GM18507 (cell line): ENCODE measurements around the gene RANBP9.

ENCODE experiments used
- DNase-seq: peaks from one replicate; pipeline ENCODE4 v3.0.0; 2011; ENCODE audit warnings: low read depth; ENCODE audit not compliant: insufficient read length; ENCODE audit errors: extremely low spot score
- FAIRE-seq: peaks from 2 replicates; lab custom pipeline; 2011; peaks lifted over from hg19 to GRCh38; lab: Jason Lieb, UNC

Gene RANBP9

DNA sequence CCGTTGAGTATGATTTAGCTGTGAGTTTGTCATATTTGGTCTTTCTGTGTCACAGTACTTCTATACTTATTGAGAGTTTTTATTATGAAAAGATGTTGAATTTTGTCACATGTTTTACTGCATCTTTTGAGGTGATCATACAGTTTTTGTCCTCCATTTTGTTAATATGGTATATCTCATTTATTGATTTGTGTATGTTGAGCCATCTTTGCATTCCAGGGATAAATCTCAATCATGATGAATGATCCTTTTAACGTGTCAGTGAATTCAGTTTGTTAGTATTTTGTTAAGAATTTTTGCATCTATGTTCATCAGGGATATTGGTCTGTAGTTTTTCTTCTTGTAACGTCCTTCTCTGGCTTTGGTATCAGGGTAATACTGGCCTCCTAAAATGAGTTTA, 133.7 kb downstream of the RANBP9 start:
- FAIRE-seq, result no peak
- no peak for DNase-seq

GRCh38 chr6:13576017-13576416, 135.6 kb downstream of the RANBP9 start:
- no peak for FAIRE-seq
- no peak for DNase-seq

DNA sequence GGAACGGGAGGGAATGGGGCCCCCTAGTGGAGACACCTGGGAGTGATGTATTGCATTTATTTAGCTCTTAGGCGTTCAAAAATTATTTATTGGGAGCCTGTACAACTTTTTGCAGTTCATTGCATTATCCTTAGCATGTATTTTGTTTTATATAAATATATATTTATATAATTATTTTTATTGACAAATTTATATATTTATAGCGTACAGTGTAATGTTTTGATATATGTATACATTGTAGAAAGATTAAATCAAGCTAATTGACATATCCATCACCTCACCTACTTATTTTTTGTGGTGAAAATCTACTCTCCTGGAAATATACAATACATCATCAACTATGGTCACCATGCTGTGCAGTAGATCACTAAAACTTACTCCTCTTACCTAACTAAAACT, 136.3 kb downstream of the RANBP9 start:
- FAIRE-seq (no peak), DNase-seq (no peak)

DNA sequence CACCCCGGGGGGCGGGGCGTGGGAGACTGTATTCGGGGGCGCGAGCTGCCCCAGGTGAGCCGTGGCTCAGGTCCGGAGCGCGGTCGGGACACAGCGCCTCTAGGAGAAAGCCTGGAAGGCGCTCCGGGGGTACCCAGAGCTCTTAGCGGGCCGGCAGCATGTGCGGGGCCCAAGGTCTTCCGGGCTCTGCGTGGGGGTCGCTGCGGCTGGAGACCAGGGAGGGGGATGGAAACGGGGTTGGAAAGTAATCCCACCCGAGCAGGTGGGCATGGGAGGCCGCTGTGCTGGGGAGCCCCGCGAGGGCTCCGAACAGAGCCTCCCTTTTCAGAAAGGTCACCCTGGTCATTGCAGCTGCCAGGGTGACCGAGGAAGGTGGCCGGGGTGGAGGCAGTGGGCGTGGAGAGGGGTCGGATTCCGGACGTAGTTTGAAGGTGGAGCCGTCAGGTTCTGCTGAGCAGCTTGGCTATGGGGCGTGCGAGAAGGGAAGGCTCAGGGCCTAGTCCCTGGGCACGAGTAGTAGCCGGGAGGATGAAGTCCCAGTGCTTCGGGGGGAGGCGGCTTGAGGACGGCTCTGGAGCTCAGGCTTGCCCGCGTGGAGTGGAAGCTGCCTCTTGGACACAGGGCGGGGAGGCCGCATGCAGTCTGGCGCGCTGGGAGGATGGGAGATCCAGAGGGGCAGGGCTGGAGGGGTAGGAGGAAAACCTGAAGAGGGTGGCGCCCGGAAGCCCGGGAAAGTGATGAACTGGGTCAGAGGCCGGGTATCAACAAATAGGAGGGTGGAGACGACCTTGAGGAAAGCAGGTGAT, 136.9 kb downstream of the RANBP9 start, which contains the start of gene SIRT5:
Gene SIRT5 (plus strand): TSS at position 31 of the 806 bp plus-strand sequence. CDS start 9,510 bp downstream, outside the sequence.
- peak; percentile 87 for FAIRE-seq
- peak; percentile 49 for DNase-seq

- FAIRE-seq (peak; percentile 90), DNase-seq (peak; percentile 96)
Observed at GRCh38 chr6:13574149-13574570, 137.5 kb downstream of the RANBP9 start.

DNA sequence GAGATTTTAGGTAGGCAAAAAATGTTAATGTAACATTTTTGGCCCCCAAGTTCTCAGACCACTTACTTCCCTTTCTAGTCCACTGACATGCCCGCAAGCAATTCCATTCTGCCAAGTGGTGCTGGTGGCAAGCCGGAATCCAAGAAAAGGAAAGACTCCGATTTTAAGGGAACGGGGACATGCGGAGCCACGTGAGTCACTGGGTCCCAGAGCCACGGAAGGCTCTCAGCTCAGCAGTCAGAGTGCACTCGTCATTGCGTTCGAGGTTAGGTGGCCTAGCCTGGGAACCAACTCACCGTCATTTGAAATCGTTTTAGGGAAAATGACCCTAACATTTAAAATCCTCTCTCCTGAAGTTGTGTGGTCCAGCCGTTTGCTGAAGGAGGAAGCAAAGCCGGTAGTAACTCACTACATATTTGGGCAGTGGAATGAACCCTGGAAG, 137.9 kb downstream of the RANBP9 start:
- DNase-seq (no peak), FAIRE-seq (no peak)

- DNase-seq (no peak), FAIRE-seq (no peak)
Observed at GRCh38 chr6:13572951-13573654, 138.5 kb downstream of the RANBP9 start.

GRCh38 chr6:13572240-13572639, 139.4 kb downstream of the RANBP9 start:
- FAIRE-seq, result no peak
- DNase-seq, result no peak
